HG03520 (cell line): Measurements from ENCODE around the gene ETV2.
"Not testable (repeated sequence)": the region's sequence is repeated elsewhere in the genome, so short reads cannot be mapped to it uniquely, and the experiment has no call there.

Experiments
- ATAC-seq: cut with Tn5 transposase; IDR thresholded peaks from one replicate; pipeline ENCODE4 v1.9.1; 2021; ENCODE audit warnings: mild to moderate bottlenecking, moderate library complexity; ENCODE audit not compliant: unreplicated experiment

Gene ETV2

DNA sequence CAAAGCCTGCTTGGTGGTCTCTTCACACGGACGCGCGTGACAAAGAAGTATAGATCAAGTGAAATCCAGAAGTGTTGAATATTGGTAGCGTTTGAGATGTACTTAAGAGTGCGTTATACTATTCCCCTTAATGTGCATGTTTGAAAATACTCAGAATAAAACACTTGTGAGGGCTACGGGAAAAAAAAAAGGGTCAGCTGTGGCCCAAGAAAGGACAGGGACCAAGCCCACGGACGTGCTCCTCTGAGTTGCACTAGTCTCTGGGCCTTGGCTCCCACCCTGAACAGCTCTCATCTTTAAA is 13.3 kb upstream of the ETV2 start:
- ATAC-seq = no peak

DNA sequence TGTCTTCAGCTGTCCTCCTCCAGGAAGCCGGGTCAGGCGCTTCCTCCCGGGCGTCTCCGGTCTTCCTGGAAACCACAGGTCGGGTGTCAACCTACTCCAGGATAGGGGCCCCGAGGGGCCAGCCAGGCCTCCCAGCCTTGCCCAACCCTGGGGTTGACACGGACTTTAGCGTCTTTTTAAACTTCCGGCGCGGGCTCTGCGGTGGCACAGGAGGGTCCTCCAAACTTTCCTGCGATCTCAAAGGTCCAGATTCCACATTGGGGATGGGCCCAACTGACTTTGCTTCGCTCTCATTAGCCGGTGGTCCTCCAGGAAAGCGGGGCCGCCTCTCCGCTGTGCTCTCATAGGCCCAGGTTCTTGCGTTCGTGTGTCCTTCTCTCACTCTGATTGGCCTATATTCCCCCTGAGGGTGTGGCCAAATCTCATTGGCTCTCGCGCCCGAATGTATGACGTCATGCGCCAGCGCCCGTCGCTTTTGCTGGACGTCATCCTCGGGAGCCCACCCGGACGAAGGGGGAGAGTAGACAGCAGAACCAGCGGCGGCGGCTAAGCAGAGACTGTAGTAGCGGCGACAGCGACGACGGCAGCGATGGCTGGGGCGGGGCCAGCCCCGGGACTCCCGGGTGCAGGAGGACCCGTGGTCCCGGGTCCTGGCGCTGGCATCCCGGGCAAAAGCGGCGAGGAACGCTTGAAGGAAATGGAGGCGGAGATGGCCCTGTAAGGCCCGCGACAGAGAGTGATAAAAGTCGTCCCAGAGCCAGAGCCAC is 12.8 kb upstream of the ETV2 start, which contains the start of gene RBM42:
TSS of gene RBM42 (plus strand) at position 472 of the 767 bp plus-strand sequence. CDS start at position 590, 118 bp downstream.
- ATAC-seq = peak; percentile 89

DNA sequence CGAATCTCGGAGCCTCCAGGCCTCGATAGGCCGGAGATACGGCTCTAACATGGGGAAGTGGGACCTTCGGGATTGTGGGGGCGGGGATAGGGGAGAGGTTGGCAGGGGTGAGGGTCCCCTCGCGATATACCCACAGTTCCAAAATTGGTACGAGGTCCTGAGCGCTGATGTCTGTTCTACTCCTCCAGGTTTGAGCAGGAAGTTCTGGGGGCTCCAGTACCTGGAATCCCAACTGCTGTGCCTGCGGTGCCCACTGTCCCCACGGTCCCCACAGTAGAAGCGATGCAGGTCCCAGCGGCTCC is 12.3 kb upstream of the ETV2 start:
- no peak for ATAC-seq

DNA sequence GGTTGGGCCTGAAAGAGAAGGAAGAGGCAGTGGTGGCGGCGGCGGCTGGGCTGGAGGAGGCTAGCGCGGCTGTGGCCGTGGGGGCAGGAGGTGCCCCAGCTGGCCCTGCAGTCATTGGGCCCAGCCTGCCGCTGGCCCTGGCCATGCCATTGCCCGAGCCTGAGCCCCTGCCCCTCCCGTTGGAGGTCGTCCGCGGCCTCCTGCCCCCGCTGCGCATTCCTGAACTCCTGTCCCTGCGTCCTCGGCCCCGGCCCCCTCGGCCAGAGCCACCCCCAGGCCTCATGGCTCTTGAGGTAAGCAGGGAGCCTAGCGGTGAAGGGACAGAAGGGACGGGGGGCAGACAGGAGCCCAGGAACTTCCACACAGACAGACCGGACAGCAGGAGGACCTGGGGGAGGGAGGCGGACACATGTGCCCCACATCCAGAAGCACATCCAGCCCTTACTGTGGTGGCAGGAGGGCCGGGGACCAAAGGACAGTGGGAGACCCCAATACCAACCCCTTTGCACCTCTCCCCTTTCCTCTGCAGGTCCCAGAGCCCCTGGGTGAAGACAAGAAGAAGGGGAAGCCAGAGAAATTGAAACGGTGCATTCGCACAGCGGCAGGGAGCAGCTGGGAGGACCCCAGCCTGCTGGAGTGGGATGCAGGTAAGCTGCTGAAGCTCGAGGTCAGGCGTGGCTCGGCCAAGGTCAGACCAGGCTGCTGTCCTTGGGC is 7.7 kb upstream of the ETV2 start:
- no peak for ATAC-seq

DNA sequence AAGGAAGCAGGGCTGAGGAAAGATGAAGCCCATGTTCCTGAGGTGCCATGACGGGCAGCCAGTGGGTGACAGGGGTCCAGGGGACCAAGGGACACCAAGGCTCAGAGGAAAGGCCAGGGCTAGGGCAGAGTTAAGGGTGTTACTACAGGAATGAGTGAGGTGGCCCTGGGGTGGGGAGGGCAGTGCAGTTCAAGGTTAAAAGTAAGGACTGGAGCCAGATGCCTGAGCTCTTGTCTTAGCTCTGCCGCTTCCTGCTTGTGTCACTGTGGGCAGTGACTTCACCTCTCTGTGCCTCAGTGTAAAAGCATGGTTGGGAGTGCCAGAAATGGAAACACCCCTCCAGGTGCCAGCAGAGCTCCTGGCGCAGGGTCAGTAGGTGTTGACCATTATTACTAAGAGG is 4.9 kb upstream of the ETV2 start:
- no peak for ATAC-seq

DNA sequence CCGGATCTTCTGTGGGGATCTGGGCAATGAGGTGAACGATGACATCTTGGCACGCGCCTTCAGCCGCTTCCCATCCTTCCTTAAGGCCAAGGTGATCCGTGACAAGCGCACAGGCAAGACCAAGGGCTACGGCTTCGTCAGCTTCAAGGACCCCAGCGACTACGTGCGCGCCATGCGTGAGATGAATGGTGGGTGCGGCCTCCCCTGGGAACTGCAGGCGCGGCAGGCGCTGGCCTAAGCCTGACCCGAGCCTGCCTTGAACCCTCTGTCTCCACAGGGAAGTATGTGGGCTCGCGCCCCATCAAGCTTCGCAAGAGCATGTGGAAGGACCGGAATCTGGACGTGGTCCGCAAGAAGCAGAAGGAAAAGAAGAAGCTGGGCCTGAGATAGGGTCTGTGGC is 4.4 kb upstream of the ETV2 start:
- no peak for ATAC-seq

DNA sequence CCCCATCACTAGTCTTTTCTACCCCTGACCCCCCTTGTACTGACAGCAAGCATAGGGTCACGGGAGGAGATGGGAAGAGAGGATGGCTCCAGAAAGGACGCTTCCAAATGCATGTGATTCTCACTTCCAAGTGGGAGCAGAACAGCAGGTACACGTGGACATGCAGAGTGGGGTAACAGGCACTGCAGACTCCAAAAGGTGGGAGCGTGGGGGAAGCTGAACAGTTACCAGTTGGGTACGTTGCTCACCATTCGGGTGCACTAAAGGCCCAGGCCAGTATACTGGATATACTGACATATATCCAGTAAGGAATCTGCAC is 2.3 kb upstream of the ETV2 start:
- no peak for ATAC-seq

DNA sequence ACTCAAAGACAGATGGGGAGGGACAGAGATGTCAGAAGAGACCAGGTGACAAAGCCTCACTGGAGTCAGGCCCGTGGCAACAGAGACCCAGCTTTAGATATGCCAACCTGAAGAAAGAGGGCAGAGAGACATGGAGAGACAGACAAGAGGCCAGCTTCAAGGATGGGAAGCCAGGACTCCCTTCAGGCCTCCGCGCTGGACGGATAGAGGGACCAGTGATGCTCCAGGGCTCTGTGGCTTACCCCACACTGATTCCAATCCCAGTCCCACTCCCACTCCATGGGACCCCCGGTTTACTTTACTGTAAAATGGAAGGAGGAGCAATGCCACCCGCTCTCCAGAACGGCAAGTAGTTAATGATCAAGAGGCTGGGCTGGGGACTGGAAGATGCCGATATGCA is 1.7 kb upstream of the ETV2 start:
- no peak for ATAC-seq

DNA sequence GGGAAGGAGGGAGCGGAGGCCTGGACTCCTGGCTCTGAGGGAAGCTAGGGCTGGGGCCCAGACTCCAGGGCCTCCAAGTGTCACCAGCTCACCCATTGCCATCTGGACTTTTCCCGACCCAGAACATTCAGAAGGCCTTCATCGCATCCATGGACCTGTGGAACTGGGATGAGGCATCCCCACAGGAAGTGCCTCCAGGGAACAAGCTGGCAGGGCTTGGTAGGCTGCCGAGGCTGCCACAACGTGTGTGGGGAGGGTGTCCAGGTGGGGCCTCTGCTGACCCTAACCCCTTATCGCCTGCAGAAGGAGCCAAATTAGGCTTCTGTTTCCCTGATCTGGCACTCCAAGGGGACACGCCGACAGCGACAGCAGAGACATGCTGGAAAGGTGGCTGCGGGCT is 767 bp downstream of the ETV2 start:
- ATAC-seq = no peak

DNA sequence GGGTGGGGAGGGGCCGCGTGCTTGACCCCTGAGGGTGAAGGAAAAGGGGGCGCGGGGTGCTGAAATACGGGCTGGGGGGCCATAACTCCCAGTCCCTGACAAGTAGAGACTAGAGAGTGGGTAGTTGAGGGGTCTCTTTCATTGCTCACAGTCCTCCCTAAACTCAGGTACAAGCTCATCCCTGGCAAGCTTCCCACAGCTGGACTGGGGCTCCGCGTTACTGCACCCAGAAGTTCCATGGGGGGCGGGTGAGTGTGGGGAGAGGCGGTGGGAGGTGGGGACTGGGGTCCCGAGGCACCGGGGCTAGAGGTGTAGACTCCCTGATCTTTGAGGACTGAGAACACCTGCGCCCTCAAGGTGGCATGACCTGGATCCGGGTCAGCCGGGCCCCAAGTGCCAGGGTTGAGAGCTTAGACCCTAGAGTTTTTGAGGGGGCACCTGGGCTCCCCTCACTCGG is 1.3 kb downstream of the ETV2 start:
- no peak for ATAC-seq

DNA sequence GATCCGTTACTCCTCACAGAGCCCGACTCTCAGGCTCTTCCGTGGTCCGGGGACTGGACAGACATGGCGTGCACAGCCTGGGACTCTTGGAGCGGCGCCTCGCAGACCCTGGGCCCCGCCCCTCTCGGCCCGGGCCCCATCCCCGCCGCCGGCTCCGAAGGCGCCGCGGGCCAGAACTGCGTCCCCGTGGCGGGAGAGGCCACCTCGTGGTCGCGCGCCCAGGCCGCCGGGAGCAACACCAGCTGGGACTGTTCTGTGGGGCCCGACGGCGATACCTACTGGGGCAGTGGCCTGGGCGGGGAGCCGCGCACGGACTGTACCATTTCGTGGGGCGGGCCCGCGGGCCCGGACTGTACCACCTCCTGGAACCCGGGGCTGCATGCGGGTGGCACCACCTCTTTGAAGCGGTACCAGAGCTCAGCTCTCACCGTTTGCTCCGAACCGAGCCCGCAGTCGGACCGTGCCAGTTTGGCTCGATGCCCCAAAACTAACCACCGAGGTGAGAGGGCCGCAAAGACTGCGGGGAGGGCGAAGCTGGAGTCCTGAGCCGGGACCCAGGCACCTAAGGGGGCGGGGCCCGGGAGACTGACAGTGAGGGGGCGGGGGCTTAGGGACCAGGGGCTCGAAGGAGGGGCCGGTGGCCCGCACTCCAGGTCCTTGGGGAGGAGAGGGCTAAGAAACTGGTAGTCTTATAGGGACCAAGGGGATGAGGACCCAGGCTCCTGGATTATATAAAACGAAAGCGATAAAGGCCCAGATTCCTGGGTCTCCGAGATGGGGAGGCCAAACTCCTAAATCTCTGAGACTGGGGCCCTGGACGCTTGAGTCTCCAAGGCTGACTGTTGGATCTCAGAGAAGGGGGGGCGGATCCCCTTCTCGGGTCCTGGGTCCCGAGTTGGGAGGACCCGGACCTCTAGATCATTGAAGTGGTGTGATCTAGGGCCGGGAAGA is 2.0 kb downstream of the ETV2 start:
- peak; percentile 33 for ATAC-seq

DNA sequence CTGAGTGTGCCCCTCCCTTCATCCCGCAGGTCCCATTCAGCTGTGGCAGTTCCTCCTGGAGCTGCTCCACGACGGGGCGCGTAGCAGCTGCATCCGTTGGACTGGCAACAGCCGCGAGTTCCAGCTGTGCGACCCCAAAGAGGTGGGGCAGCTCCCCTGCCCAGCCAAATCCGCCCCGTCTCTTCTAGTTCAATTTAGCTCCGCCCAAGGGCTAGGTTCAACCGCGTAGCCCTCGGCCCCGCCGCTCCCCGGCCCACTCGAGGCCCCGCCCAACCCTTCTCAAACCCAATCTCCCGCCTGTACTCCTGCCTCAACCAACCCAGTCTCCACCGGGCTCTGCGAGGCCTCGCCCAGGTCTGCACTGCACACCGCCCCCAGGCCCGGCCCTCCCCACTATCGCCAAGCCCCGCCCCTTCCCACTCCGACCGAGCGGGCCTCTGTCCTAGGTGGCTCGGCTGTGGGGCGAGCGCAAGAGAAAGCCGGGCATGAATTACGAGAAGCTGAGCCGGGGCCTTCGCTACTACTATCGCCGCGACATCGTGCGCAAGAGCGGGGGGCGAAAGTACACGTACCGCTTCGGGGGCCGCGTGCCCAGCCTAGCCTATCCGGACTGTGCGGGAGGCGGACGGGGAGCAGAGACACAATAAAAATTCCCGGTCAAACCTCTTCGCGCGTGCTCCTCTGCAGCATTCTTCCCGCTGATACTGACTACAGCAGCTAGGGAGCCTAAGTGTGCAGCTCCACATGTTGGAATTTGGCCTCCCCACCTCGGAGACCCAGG is 2.9 kb downstream of the ETV2 start:
- peak; percentile 64 for ATAC-seq

DNA sequence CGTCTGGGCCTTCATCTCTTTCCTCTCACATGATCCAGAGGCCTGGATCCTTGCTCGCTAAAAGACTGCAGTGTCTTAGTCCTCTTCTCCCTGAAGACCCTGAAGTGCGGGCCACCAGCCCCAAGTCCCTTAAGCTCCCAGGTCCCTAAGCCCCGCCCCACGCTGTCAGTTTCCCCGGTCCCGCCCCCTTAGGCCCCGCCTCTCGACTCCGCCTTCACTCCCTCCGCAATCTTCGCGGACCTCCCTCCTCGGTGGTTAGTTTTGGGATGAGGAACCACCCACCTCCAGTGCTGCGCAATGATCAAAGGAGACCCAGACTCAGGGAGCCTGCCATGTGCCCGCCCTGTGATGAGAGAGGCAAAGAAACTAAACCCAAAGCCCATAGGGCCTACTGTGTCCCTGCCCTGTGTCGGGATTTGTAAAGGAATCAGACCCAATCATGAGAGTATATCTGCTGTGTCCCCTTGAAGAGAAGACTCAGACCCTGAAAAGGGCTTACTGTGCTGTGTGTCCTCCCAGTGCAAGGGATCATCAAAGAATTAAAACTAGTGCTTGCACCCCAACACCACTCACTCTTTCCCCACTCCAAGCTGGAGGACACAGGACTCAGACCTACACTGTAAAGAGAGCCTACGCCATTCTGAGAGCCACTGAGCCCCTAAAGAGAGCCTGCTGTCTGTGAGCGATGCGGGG is 3.6 kb downstream of the ETV2 start:
- no peak for ATAC-seq

DNA sequence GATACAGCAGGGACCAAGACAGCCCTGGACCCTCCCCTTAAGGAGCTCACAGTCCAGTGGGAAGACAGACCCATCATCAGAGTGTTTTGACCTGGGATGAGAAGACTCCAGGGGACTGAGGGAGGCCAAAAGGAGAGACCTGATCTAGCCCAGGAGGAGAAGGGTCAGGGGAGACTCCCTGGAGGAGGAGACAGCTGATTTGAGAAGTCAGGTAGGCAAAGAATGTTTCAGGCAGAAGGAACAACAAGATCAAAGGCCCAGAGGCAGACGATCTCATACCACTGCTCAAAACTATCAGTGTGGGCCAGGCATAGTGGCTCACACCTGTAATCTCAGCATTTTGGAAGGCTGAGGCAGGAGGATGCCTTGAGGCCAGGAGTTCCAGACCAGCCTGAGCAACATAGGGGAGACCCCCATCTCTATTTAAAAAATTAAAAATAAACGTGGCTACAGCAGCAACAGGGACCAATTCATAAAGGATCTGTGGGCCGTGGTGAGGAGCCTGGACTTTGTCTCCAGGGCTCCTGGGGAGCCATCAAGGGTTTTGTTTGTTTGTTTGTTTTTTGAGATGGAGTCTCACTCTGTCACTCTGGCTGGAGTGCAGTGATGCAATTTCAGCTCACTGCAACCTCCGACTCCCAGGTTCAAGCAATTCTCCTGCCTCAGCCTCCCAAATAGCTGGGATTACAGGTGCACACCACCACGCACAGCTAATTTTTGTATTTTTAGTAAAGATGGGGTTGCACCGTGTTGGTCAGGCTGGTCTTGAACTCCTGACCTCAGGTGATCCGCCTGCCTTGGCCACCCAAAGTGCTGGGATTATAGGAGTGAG is 4.4 kb downstream of the ETV2 start:
- ATAC-seq = no peak

DNA sequence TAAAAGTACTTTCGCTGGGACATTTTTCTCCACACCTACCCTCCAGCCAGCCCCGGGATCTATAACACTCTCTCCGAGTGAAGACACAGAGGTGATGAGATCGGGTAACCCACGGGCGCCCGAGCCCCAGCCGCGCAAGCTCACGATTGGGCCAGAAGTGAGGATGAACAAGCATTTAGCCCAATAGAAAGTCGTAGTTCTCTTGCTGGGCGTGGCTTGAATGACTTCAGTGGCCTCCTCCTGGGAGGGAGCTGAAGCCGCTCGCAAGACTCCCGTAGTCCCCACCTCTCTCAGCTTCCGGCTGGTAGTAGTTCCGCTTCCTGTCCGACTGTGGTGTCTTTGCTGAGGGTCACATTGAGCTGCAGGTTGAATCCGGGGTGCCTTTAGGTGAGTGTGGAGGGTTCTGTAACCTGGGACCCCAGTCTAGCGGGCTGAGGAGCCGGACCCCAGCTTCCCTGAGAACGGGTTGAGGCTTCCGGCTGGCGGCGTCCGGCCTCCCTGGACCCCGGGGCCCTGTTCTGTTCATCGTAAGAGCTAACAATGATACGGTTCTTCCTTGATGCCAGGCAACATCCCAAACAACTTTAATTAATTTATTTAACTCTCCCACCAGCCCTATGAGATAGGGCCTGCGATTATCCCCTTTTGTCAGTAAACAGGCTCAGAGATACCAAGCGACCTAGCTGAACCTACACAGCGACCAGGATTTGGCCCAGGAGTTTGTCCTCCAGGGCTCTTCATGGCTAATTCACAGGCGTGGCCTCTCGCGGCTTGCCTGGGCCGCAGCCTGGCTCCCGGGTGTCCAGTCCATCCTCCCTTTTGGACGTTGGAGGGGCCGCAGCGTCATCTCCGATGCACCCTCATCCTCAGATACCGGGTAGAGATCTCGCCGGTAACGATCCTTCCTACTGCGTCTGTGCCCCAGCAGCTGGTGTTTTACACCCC is 6.7 kb downstream of the ETV2 start, which contains the start of gene COX6B1:
TSS of gene COX6B1 (plus strand) at position 307 of the 945 bp plus-strand sequence. CDS start 2,921 bp downstream, outside the sequence.
- ATAC-seq = peak; percentile 46

DNA sequence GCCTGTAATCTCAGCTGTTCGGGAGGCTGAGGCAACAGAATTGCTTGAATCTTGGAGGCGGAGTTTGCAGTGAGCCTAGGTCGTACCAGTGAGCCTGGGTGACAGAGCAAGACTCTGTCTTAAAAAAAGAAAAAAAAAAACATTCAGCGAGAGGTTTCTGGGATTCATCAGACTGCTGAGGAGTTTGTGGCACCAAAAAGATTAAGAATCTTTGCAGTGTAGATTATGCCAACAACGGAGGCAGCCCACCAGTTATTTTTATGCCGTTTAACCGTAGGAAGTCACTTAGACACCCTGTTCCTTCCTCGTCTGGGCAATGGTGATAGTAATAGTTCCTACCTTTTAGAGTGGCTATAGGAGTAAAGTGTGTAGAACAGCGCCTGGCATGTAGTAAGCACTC is 9.0 kb downstream of the ETV2 start:
- no peak for ATAC-seq

DNA sequence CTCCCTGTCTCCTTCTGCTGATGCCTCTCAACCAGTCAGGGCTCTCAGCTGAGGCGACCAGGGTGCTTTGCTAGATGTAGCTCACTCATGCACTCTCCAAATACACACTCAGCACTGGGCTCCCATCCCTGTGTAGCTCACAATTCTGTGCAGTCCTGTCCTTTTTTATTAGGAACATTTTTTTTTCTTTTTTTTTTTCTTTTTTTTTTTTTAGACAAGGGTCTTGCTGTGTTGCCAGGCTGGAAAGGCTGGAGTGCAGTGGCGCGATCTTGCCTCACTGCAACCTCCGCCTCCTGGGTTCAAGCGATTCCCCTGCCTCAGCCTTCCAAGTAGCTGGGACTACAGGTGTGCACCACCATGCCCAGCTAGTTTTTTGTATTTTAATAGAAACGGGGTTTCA is 13.3 kb downstream of the ETV2 start:
- ATAC-seq = not testable (repeated sequence)

DNA sequence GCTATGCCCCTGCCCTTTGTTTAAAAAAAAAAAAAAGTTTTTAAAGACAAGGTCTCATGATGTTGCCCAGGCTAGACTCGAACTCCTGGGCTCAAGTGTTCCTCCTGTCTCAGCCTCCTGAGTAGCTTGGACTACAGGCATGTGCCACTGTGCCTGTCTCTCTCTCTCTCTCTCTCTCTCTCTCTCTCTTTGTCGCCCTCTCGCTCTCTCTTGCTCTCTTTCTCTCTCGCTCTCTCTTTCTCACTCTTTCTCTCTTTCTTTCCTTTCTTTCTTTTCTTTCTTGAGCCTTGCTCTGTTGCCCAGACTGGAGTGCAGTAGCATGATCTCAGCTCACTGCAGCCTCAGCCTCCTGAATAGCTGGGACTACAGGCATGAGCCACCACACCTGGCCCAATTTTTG is 14.1 kb downstream of the ETV2 start:
- no peak for ATAC-seq
